A549 (cell line): ENCODE data around the gene SNAPIN.

ENCODE experiments used
- BHLHE40 ChIP-seq: IDR thresholded peaks from 2 replicates; pipeline ENCODE4 v1.6.1; 2012; ENCODE audit warnings: low read depth, low read length, inconsistent platforms
- CEBPB ChIP-seq, 2 experiments: fragments of >200 bp in 1 of 2; sonication (Bioruptor Twin) in 1 of 2; formaldehyde crosslinking in 1 of 2; IDR thresholded peaks; 2 replicates each; pipeline ENCODE4 v1.6.1; 2012 to 2016
- CTCF ChIP-seq: fragments of >200 bp; sonication (Bioruptor Twin); formaldehyde crosslinking; IDR thresholded peaks from 3 replicates; pipeline ENCODE4 v1.5.1; 2016
- EP300 ChIP-seq, 2 experiments: fragments of >200 bp; sonication (Bioruptor Twin); formaldehyde crosslinking; IDR thresholded peaks; 2 replicates in 1 of 2; 3 replicates in 1 of 2; pipeline ENCODE4 v1.6.1; 2016 to 2017
- FOSL2 ChIP-seq, 2 experiments: fragments of 450-650 bp in 1 of 2; fragments of >200 bp in 1 of 2; sonication (Bioruptor Twin) in 1 of 2; formaldehyde crosslinking; IDR thresholded peaks; 2 replicates each; pipeline versions ENCODE4 v1.5.0 to v1.6.1; 2016 to 2020; ENCODE audit warnings: mild to moderate bottlenecking in 1 of 2, moderate library complexity in 1 of 2
- HMGXB4 ChIP-seq: fragments of 250-450 bp; sonication (Bioruptor Pico); IDR thresholded peaks from 2 replicates; pipeline ENCODE4 v1.5.0; 2021; ENCODE audit warnings: mild to moderate bottlenecking, moderate library complexity, borderline replicate concordance
- HOXA7 ChIP-seq: fragments of 250-450 bp; sonication (Bioruptor Pico); IDR thresholded peaks from 2 replicates; pipeline ENCODE4 v1.5.0; 2020; ENCODE audit warnings: mild to moderate bottlenecking, moderate library complexity
- JUN ChIP-seq, 2 experiments: fragments of >200 bp; sonication (Bioruptor Twin); formaldehyde crosslinking; IDR thresholded peaks; 2 replicates in 1 of 2; 3 replicates in 1 of 2; pipeline ENCODE4 v1.6.1; 2016 to 2017
- KDM1A ChIP-seq: fragments of 200-600 bp; sonication (generic); IDR thresholded peaks from 2 replicates; pipeline ENCODE4 v1.6.1; 2016; ENCODE audit warnings: low read depth, mild to moderate bottlenecking
- REST ChIP-seq: fragments of 200-600 bp; sonication (generic); IDR thresholded peaks from 2 replicates; pipeline ENCODE4 v1.6.1; 2016; ENCODE audit warnings: antibody characterized with exemption, mild to moderate bottlenecking, moderate library complexity
- SMC3 ChIP-seq: fragments of >200 bp; sonication (Bioruptor Twin); formaldehyde crosslinking; IDR thresholded peaks from 3 replicates; pipeline ENCODE4 v1.6.1; 2018; ENCODE audit warnings: inconsistent platforms
- SREBF2 ChIP-seq: fragments of 450-650 bp; IDR thresholded peaks from 2 replicates; pipeline ENCODE4 v1.6.1; 2014; ENCODE audit warnings: mild to moderate bottlenecking, moderate library complexity
- TFCP2L1 ChIP-seq: fragments of 250-450 bp; sonication (Bioruptor Pico); IDR thresholded peaks from 2 replicates; pipeline ENCODE4 v1.5.0; 2021; ENCODE audit warnings: mild to moderate bottlenecking
- USF2 ChIP-seq: fragments of 450-650 bp; IDR thresholded peaks from 2 replicates; pipeline ENCODE4 v1.6.1; 2014; ENCODE audit warnings: antibody characterized with exemption

GRCh38 chr1:153619171-153619570 is 39.3 kb upstream of the SNAPIN start:
- TF ChIP-seq KDM1A (no peak), CTCF (no peak), TFCP2L1 (CRISPR knock-in tag) (no peak), EP300 (IDR thresholded peaks at IDR 0.05) (no peak), BHLHE40 (no peak), JUN (IDR thresholded peaks at IDR 0.05) (no peak), SMC3 (no peak), REST (no peak), USF2 (no peak), CEBPB (IDR thresholded peaks at IDR 0.05) (no peak), SREBF2 (no peak), HMGXB4 (CRISPR knock-in tag) (no peak), FOSL2 (IDR thresholded peaks at IDR 0.05) (no peak), FOSL2 (CRISPR knock-in tag; IDR thresholded peaks at IDR 0.05) (no peak), HOXA7 (CRISPR knock-in tag) (no peak)
